ENCODE measurements around the gene ADD3.

Gene ADD3

DNA sequence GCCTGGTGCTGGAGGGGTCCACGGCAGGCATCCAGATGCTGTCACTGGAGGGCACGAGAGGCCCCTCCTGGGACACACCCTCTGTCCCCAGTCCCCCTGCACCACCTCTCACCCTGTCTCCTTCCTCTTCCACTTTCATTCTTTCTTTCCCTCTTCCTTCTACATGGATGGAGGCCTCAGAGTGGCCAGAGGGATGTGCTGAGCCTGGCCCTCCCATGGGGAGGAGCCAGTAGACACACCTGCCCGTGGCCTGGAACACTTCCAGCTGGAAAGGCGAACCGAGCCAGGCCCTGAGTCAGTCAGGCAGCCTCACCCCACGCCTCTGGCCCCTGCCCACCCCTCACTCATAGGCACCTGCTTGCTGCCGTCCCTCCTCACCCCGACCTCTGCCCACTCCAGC, 143.7 kb downstream of the ADD3 start:
- no peaks in the 10 kb centered on the region for H3K27me3 ChIP-seq (ENCODE audit: insufficient read depth, low read length)
- no peak overlapping the region for H2BK12ac ChIP-seq (ENCODE audit: low read length)
- no peaks in the 10 kb centered on the region for H3K4me1 ChIP-seq (ENCODE audit: control insufficient read depth in 1 of 2, insufficient read depth in 2 of 2, low read length in 2 of 2)
- H3K9me3 ChIP-seq (ENCODE audit: insufficient read depth, low read depth, low read length) = no peaks in the 10 kb centered on the region
- no peak overlapping the region for H3K4ac ChIP-seq (ENCODE audit: low read depth, low read length)
- no peak overlapping the region for H4K12ac ChIP-seq (ENCODE audit: low read depth, low read length)
- no peaks in the 10 kb centered on the region for H3K79me2 ChIP-seq (ENCODE audit: control insufficient read depth, insufficient read depth, low read length, poor library complexity)
- H3K27ac ChIP-seq (ENCODE audit: low read depth, low read length) = no peak overlapping the region
- no peak overlapping the region for H2BK120ac ChIP-seq (ENCODE audit: insufficient read depth, low read length, poor library complexity)
- H2AFZ ChIP-seq (ENCODE audit: insufficient read depth, low read length, poor library complexity) = no peak overlapping the region
- DNase-seq = no peak
- no peak overlapping the region for H3K23ac ChIP-seq (ENCODE audit: low read length)
- no peak overlapping the region for H2AK5ac ChIP-seq (ENCODE audit: low read length)
- no peak overlapping the region for H4K8ac ChIP-seq (ENCODE audit: low read depth, low read length)
- H3K79me1 ChIP-seq (ENCODE audit: low read length) = no peaks in the 10 kb centered on the region
- no peak overlapping the region for H3K18ac ChIP-seq (ENCODE audit: low read length)
- no peaks in the 10 kb centered on the region for H3K36me3 ChIP-seq (ENCODE audit: control insufficient read depth in 1 of 2, insufficient read depth in 2 of 2, low read length in 2 of 2)
- H3K4me2 ChIP-seq (ENCODE audit: low read length) = no peak overlapping the region
- H3K9ac ChIP-seq (ENCODE audit: low read length) = no peak overlapping the region
- no peak overlapping the region for H2BK5ac ChIP-seq (ENCODE audit: low read depth, low read length, poor library complexity)
- H3K14ac ChIP-seq (ENCODE audit: low read length) = no peak overlapping the region
- no peak overlapping the region for H3K4me3 ChIP-seq (ENCODE audit: low read depth, low read length)
- no CpG with 5 or more reads among the region's 8 CpGs for WGBS (ENCODE audit: extremely low coverage, insufficient coverage, insufficient read length)
- H4K91ac ChIP-seq (ENCODE audit: low read depth, low read length) = no peak overlapping the region

DNA sequence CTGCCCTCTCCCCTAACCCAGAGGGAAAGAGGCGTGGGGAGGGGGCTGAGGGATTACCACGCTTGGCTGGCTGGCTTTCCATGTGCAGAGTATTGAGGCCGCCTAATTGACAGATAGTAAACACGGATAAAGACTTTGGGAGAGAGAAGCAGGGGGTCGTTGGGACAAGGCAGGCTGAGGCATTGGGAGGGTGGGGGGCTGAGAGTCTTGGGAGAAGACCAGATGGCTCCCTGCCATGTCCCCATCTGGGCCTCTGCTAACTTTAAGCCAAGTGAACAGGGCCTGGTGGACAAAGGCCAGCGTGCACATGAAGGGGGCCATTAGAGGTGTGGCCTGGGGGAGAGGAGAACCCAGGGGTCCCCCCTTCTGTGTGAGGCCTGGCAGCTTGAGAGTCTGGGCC, 144.2 kb downstream of the ADD3 start:
- no peak overlapping the region for H3K9ac ChIP-seq (ENCODE audit: low read length)

GRCh38 chr10:110153396-110153795, 145.6 kb downstream of the ADD3 start:
- Histone ChIP-seq H2AFZ (ENCODE audit: insufficient read depth, low read length, poor library complexity) (no peak overlapping the region), H3K36me3 (ENCODE audit: control insufficient read depth in 1 of 2, insufficient read depth in 2 of 2, low read length in 2 of 2) (no peaks in the 10 kb centered on the region), H3K4me3 (ENCODE audit: low read depth, low read length) (no peak overlapping the region), H3K79me1 (ENCODE audit: low read length) (no peaks in the 10 kb centered on the region), H3K4me1 (ENCODE audit: control insufficient read depth in 1 of 2, insufficient read depth in 2 of 2, low read length in 2 of 2) (peaks cover 5 to 9% of the 10 kb centered on the region in 2 experiments), H3K18ac (ENCODE audit: low read length) (no peak overlapping the region), H3K4ac (ENCODE audit: low read depth, low read length) (no peak overlapping the region), H2BK12ac (ENCODE audit: low read length) (no peak overlapping the region), H4K12ac (ENCODE audit: low read depth, low read length) (no peak overlapping the region), H4K8ac (ENCODE audit: low read depth, low read length) (no peak overlapping the region), H3K79me2 (ENCODE audit: control insufficient read depth, insufficient read depth, low read length, poor library complexity) (no peaks in the 10 kb centered on the region), H2AK5ac (ENCODE audit: low read length) (no peak overlapping the region), H3K9ac (ENCODE audit: low read length) (no peak overlapping the region), H3K4me2 (ENCODE audit: low read length) (no peak overlapping the region), H3K27me3 (ENCODE audit: insufficient read depth, low read length) (no peaks in the 10 kb centered on the region), H4K91ac (ENCODE audit: low read depth, low read length) (no peak overlapping the region), H2BK5ac (ENCODE audit: low read depth, low read length, poor library complexity) (no peak overlapping the region), H3K27ac (ENCODE audit: low read depth, low read length) (no peak overlapping the region), H3K14ac (ENCODE audit: low read length) (no peak overlapping the region), H3K9me3 (ENCODE audit: insufficient read depth, low read depth, low read length) (no peaks in the 10 kb centered on the region), H2BK120ac (ENCODE audit: insufficient read depth, low read length, poor library complexity) (no peak overlapping the region), H3K23ac (ENCODE audit: low read length) (no peak overlapping the region)
- no peak for DNase-seq
- no CpG with 5 or more reads among the region's 7 CpGs for WGBS (ENCODE audit: extremely low coverage, insufficient coverage, insufficient read length)

More for the DNA sequence above, 144.2 kb downstream of the ADD3 start:
- Histone ChIP-seq H3K9me3 (ENCODE audit: insufficient read depth, low read depth, low read length) (no peaks in the 10 kb centered on the region), H4K12ac (ENCODE audit: low read depth, low read length) (no peak overlapping the region), H2BK5ac (ENCODE audit: low read depth, low read length, poor library complexity) (no peak overlapping the region), H3K36me3 (ENCODE audit: control insufficient read depth in 1 of 2, insufficient read depth in 2 of 2, low read length in 2 of 2) (no peaks in the 10 kb centered on the region), H3K27me3 (ENCODE audit: insufficient read depth, low read length) (no peaks in the 10 kb centered on the region), H3K4me2 (ENCODE audit: low read length) (no peak overlapping the region), H3K79me1 (ENCODE audit: low read length) (no peaks in the 10 kb centered on the region), H2BK120ac (ENCODE audit: insufficient read depth, low read length, poor library complexity) (no peak overlapping the region), H3K18ac (ENCODE audit: low read length) (no peak overlapping the region), H3K79me2 (ENCODE audit: control insufficient read depth, insufficient read depth, low read length, poor library complexity) (no peaks in the 10 kb centered on the region), H3K4me1 (ENCODE audit: control insufficient read depth in 1 of 2, insufficient read depth in 2 of 2, low read length in 2 of 2) (no peaks in the 10 kb centered on the region), H4K91ac (ENCODE audit: low read depth, low read length) (no peak overlapping the region), H2AFZ (ENCODE audit: insufficient read depth, low read length, poor library complexity) (no peak overlapping the region), H3K14ac (ENCODE audit: low read length) (no peak overlapping the region), H3K4ac (ENCODE audit: low read depth, low read length) (no peak overlapping the region), H3K4me3 (ENCODE audit: low read depth, low read length) (no peak overlapping the region), H3K23ac (ENCODE audit: low read length) (no peak overlapping the region), H4K8ac (ENCODE audit: low read depth, low read length) (no peak overlapping the region), H2AK5ac (ENCODE audit: low read length) (no peak overlapping the region), H3K27ac (ENCODE audit: low read depth, low read length) (no peak overlapping the region), H2BK12ac (ENCODE audit: low read length) (no peak overlapping the region)
- WGBS (ENCODE audit: extremely low coverage, insufficient coverage, insufficient read length) = no CpG with 5 or more reads among the region's 6 CpGs
- no peak for DNase-seq

GRCh38 chr10:110156046-110156445, 148.3 kb downstream of the ADD3 start:
- H3K4ac ChIP-seq (ENCODE audit: low read depth, low read length) = no peak overlapping the region
- no peak overlapping the region for H2BK5ac ChIP-seq (ENCODE audit: low read depth, low read length, poor library complexity)
- no peak overlapping the region for H3K4me2 ChIP-seq (ENCODE audit: low read length)
- H2AFZ ChIP-seq (ENCODE audit: insufficient read depth, low read length, poor library complexity) = no peak overlapping the region
- no peak overlapping the region for H3K4me3 ChIP-seq (ENCODE audit: low read depth, low read length)
- H2AK5ac ChIP-seq (ENCODE audit: low read length) = no peak overlapping the region
- no peaks in the 10 kb centered on the region for H3K27me3 ChIP-seq (ENCODE audit: insufficient read depth, low read length)
- peaks cover 5 to 9% of the 10 kb centered on the region in 2 experiments for H3K4me1 ChIP-seq (ENCODE audit: control insufficient read depth in 1 of 2, insufficient read depth in 2 of 2, low read length in 2 of 2)
- H3K79me2 ChIP-seq (ENCODE audit: control insufficient read depth, insufficient read depth, low read length, poor library complexity) = no peaks in the 10 kb centered on the region
- no peak overlapping the region for H3K27ac ChIP-seq (ENCODE audit: low read depth, low read length)
- H3K23ac ChIP-seq (ENCODE audit: low read length) = no peak overlapping the region
- no peaks in the 10 kb centered on the region for H3K36me3 ChIP-seq (ENCODE audit: control insufficient read depth in 1 of 2, insufficient read depth in 2 of 2, low read length in 2 of 2)
- WGBS (ENCODE audit: extremely low coverage, insufficient coverage, insufficient read length) = no CpG with 5 or more reads among the region's 8 CpGs
- no peak overlapping the region for H4K12ac ChIP-seq (ENCODE audit: low read depth, low read length)
- H3K79me1 ChIP-seq (ENCODE audit: low read length) = no peaks in the 10 kb centered on the region
- H3K9ac ChIP-seq (ENCODE audit: low read length) = no peak overlapping the region
- no peak overlapping the region for H3K14ac ChIP-seq (ENCODE audit: low read length)
- H4K8ac ChIP-seq (ENCODE audit: low read depth, low read length) = no peak overlapping the region
- H2BK120ac ChIP-seq (ENCODE audit: insufficient read depth, low read length, poor library complexity) = no peak overlapping the region
- H3K9me3 ChIP-seq (ENCODE audit: insufficient read depth, low read depth, low read length) = no peaks in the 10 kb centered on the region
- no peak for DNase-seq
- no peak overlapping the region for H3K18ac ChIP-seq (ENCODE audit: low read length)
- H4K91ac ChIP-seq (ENCODE audit: low read depth, low read length) = no peak overlapping the region
- H2BK12ac ChIP-seq (ENCODE audit: low read length) = no peak overlapping the region

Measured in trophoblast cell (in vitro differentiated cells and primary cell).